ENCODE data around the gene DCXR.
A peak's percentile ranks its signal among the peaks of the same experiment; 100 is the strongest.

The DCXR gene

DNA sequence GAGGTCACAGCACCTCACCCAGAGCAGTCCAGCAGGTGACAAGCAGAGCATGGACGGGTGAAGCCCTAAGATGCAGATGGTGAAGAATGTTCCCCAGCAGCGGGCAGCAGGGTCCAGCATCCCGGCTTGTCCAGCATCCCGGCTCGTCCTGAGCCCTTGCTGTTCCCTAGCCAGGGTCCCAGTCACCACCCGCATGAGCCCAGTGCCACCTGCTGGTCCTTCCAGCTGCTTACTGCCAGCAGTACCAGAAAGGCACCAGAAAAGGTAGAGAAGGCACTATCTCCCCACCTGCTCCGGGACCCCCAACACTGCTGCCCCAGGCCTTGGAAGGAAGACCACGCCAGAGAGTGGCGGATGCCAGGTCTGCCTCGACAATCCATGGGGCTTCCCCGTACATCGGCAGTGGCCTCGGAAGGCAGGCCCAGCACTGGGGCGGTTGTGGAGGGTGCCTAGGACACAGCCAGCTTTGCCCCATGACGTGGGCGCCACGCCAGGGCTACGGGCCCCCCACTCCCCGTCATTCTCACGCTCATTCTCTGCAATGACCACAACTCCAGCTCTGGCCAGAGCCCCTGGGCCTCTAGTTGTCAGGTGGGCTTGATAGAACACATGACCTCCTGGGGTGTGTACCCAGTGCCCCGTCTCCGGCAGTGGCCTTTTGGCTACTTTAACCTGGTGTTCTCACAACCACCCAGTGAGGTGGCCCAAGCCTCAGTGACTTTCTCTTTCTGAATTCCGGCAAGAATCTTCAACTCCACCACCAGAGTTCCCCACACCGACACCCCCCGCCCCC lies 16.2 kb downstream of the DCXR start:
- DNase-seq, result peak; percentile 61

DNA sequence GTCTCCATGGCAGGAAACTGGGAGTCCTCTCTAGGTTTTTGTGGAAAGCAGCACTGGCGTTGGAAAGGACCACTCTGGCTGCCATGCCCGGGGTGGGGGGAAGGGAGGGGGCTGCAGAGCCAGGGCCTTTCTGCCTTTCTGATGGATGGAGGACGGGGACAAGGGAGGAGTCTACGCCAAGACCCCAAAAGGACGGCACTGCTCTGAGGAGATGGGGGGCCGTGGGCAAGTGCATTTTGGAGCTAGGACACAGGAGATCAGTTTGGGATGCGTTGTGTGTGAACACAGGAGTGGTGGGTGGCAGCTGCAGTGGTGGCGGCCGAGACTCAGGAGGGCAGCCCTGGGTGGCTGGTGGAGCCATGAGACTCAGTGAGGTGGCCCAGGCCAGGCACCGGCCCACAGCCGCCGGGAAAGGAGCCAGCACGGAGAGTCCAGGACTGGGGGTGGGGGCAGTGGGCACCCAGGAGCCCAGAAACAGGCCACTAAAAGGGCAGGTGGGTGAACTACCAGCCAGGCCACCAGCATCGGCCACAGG lies 16.9 kb downstream of the DCXR start:
- no peak for DNase-seq

DNA sequence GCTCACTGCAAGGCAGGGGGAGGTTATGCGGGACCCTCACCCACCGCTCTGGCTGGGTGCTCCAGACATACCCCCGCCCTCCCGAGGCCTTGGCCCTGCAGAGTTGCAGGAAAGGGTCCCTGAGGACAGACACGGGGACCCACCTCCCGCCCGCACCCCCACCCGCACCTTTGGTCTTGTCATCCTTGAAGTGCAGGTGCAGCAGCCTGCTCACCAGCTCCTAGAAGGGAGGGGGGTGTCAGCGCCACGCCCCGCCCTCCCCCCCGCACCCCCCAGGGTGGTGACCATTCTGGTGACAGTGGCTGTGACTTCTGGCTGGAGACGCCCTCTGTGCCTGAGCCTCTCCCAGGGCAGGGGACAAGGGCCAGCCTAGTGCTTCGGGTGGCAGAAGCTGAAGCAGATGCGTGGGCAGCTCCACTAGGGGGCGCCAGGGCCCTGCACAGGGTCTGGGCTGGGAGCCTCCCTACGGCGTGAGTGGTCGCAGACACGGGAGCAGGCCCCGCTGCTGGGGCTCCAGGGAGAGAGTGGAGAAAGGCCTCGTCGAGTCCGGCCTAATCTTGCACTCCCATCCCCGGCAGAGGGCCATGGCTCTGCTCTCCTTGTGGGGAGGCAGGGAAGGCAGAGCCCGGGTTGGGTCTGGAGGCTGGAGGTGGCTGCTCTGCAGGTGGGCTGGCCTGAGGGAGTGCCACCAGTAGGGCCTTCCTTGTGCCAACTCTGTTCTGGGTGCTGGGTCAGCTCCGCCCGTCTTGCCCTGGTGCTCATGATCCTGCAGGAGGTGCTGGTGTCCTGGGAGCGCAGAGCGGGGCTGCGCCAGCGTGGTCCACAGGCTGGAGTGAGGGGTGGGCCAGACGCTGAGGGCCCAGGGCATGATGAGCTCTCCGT lies 17.6 kb downstream of the DCXR start:
- DNase-seq, result peak; percentile 51

DNA sequence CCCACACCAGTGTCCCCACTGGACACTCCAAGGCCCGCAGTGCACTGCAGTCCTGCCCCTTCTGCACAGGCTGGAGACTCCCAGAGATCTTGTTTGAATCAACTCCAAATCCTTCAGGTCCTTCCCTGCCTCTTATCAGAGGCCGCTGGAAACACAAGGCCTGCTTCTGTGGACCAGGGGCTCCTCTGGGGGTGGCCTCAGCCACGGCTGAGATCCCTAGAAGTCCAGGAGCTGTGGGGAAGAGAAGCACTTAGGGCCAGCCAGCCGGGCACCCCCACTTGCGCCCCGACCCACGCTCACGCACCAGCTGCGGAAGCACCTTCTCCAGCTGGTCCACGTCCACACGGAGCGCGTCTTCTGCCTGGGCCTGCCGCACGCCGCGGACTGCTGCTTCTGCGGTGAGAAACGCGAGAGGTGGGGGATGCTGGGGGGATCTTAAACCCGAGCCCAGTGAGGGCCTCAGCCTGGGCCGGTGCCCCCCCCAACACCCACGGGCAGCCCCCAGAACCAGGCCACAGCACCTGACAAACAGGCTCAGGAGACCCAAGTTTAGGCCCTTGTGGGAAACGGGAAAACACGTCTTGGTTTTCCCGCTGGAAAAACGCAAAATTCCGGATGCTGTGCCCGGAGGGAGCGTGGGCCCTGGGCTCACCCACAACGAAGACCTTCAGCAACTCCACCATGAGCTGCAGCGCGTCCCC lies 18.4 kb downstream of the DCXR start:
- DNase-seq, result no peak

DNA sequence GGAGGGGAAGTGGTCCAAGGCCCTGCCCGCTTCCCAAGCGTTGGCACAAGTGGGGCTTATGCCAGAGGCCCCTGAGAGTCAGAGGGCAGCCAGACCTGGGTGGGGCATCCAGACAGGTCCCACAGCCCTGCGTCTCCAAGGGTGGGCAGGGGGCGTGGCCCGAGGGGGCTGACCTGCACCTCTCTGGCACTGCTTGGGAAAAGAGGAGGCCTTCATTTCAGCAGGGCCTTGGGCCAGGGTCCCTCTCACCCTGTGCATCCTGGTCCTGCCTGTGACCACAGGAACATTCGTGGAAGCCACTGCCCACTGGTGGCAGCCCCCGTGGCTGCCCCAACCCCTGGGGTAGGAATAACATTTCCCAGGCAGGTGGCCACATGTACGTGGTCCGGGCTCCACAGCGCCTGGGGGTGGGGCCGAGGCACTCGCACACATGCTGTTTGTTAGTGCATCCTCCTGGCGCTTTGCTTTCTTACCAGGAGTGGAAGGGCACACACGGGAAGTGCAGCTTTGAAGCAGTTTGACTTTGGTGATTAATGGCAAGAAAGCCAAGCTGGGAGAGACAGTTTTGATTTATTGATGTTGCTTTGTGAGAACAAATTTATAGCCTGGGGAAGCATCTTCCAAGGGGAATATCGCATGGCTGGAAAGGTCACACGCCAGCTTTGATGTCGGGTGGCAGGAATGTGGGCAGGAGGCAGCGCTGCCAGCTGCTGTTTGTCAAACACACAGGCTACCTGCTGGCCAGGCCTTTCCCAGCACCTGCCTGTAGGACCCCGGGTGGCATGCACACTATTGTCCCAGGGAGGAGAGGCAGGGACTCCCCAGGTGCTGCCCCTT lies 19.1 kb downstream of the DCXR start:
- DNase-seq, result no peak

DNA sequence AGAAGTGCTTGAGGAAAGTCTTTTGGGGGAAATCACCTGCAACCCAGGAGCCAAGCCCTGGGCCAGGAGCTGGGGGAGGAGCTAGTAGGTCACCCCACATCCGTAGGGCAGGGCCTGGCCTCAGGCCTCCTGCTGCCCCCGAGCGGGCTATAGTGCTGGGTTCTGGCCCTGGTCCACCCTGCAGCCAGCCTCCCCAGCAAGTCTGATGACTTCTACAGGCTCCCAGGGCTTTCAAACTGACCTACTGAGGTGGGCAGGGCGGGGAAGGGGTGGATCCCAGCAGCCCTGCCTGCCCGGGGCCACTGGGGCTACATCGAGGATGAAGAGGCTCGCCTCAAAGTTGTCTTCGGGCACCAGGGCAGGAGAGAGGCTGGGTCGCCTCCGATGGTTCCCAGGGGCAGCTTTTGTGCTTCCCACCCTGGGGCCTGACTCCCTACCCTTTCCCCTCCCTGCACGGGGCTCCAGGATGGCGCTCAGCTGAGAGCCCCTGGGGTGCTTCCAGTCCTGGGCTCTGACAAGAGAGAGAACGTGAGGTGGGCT lies 19.8 kb downstream of the DCXR start:
- no peak for DNase-seq

DNA sequence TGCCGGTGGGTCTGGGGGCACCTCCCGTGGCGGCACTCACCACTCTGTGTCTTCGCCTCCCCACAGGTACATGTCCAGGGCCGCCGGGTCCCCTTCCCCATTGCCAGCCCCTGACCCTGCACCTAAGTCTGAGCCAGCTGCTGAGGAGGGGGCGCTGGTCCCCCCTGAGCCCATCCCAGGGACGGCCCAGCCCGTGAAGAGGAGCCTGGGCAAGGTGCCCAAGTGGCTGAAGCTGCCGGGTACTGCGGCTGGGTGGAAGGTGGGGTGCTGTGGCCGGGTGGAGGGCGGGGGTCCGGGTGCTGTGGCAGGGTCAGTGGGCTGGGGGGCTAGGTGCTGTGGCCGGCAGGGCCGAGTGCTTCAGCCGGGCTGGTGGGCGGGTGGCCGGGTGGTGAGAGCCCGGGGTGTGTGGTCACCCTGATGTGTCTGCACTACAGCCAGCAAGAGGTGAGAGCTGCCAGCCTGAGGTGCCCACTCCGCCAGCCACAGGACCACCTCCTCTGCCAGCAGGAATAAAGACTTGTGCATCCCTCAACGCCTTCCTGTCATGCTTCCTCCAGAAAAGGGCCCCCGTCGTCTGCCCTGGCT lies 20.5 kb downstream of the DCXR start:
- no peak for DNase-seq

DNA sequence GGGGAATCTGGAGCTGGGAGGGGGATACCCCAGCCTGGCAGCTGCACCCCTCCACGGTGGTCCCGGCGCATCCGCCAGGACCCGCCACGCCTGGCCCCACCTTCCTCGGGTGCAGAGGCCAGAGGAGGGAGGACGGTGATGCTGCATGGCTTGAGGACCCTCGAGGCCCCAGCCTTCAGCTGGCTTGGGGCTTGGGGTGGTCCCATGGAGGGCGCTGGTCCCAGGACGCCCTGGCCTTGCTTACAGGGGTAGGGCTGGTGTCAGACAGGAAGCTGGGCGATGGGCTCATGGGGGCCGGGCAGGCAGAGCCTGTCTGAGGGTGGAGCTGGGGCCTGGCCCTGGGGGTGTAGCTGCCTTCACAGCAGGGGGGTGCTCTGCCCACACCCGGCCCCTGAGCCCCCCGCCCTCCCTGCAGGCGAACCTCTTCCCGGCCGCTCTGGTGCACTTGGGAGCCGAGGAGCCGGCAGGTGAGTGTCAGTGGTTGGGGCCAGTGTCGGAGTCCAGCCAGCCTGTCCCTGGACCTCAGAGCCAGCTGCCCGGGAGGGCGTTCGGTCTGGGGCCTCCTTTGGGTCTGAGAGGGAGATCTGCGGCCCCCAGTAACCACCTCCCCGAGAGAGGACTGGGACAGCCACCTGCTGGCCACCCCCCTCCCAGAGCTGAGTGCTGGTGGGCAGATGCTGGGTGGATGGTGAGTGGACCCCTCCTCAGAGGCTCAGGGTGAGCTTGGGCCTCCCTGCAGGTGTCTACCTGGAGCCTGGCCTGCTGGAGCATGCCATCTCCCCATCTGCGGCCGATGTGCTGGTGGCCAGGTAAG lies 21.2 kb downstream of the DCXR start:
- no peak for DNase-seq

DNA sequence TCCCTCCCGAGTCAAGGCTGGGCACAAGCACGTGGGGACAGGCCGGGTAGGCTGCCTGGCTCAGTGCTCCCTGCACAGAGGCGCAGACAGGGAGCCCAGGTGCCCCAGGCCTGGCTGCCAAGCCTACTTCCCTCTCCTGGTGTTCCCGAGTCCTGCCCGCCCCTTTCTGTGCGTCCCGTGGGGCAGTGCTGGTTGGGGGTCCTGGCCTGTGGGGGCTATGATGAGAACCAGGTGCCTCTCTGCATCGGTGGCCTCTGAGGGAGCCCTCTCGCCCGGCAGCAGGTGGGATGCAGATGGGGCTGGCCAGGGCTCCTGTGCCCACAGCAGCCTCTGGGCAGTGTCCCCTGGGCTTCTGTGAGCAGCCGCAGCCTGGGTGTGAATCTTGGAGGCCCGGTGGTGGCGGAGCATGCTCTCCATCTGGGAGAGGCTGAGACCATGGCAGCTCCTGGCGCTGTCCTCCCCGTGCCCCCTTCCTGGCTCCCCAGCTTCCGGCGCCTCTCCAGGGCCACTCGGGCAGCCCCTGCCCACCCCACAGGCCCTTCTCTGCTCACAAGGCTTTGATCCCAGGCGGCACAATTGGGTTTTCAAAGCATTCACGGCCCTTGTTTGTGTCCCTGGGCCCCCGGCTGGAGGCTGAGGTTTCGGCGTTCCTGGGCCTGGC lies 22.1 kb downstream of the DCXR start:
- no peak for DNase-seq

DNA sequence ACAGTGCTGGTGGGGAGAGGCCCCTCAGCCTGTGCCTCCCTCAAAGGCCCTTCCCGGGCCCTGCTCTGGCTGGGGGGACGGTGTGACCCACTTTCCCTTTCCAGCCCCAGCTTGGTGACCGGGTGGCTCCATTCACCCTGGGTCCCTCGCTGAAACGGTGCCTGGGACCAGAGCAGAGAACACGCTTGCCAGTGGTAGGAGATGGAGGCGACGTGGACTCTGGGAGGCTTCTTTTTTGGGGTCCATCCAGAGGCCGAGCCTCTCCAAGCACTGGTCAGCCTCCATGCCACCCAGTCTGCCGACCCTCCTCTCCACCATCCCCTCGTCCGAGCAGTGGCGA lies 22.6 kb downstream of the DCXR start:
- DNase-seq, result no peak

DNA sequence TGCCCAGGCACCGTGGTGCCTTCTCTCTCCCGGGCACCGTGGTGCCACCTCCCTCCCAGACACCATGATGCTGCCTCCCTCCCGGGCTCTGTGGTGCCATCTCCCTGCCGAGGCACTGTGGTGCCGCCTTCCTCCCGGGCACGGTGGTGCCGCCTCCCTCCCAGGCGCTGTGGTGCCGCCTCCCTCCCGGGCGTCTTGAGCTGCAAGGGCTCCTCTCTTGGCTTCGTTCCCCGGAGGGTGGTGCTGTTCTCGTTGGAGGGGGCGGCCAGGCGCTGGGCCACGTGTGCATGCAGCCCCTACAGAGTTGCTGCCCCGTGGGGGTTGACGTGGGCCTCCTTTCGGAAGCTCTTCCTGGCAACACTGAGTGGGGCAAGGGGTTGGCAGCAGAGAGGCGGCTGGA lies 23.1 kb downstream of the DCXR start:
- no peak for DNase-seq

DNA sequence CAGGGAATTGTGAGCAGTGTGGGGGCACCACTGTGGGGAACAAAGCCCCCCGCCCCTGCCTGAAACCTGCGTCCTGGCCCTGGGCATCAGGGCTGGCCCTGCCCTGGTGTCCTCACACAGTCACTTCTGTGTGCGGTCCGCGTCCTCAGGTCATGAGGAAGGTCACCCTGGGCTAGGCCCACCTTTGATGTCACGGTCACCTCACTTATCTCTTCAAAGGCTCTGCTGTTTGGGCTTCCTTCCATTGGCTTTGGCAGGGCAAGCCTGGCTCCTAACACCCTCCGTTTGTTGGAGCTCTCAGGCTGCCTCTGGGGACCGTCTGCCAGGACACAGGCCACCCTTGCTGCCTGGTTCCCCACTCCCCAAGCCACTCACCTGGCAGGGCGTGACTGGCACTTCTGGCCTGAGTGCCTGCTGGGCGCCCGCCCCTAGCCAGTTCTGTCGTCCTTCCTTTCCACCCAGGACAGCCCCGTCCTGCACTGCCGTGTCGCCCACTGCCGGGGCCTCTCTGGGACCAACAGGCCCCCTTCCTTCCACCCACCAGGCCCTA lies 23.6 kb downstream of the DCXR start:
- no peak for DNase-seq

DNA sequence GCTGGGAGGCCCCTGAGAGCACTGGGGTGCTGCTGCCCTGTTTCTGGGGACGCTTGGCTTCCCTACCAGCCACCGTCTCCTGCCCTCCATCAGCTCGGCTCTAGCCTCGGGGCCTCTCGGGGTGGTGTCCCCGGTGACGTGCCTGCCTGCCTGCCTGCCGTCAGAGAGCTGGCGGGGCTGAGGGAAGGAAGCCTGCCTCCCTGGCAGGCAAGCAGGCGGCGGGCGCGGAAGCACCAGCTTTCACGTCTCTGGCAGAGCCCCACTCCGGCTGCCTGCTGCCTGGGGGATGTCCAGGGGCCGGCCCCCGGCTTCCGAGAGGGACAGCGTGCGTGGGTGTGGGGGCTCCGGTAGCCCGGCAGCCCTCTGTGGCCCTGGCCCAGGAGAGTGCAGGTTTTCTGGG lies 24.2 kb downstream of the DCXR start:
- DNase-seq, result no peak

DNA sequence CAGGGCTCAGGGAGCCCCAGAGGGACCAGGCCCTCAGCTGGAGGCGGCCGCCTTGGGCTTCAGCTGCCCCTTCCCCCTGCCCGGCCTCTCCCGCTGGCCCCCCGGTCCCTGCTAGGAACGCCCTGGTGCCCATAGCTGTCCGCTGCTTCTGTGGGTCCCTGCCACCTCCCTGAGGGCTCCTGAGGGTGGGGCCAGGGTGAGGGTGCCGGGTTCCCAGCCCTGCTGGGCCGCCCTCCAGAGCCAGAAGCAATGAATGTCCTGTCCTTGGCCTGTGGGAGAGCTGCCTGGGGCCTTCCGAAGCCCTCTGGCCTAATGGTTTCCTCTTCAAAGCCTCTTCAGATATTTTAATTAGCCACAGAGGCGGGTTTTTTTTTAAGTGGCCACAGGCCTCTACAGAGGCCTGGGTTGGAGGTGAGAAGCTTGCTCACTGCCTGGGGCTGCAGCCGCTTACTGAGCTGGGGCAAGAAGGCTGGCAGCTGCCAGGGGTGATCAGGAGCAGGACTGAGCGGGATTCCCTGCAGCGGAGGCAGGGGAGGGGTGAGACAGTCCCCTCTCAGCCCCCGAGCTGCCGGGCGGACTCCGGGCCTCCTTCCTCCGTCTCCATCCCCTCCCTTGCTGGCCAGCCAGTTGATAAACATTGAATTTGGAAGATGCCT lies 24.7 kb downstream of the DCXR start:
- DNase-seq, result no peak

DNA sequence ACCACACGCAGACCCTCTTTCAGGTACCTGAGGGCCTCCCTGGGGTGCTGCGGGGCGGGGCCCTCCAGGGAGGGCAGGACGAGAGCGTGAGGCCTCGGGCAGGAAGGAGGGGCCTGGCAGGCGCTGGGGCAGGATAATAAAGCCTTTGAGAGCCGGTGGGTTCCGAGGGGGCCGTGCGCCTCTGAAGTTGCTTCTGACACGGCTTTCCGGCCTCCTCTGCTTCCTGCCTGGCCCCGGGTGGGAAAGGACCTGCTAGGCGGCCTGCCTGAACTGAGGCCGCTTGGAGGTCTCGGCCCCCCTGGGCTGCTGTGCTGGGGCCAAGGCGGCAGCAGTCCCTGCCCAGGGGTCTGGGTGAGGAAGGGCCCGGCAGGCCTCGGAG lies 25.2 kb downstream of the DCXR start:
- no peak for DNase-seq

DNA sequence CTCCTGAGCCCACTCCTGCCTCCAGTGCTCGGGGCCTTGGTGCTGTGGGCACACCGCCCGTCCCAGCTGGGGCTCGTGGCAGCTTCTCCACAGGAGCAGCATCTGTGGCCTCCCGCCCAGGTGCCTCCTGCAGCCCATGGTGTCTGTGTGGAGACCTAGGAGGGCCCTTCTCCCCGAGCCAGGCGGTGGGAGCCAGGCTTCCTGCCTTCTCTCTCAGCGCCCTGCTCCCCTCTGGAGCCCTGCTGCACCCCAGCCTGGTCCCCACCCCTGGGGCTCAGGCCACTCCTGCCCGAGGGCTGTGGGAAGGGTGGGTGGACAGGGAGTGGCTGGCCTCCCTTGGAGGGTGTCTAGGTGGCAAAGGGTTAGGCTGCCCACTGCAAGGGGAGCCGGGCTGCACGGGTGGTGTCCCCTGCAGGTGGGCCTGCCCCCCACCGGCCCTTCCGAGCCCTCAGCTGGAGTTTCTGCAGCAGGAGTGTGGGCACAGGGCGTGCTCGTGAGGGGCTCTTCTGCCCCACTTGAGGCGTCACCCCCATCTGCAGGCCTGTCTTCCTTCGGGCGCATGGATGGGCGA lies 25.8 kb downstream of the DCXR start:
- no peak for DNase-seq

DNA sequence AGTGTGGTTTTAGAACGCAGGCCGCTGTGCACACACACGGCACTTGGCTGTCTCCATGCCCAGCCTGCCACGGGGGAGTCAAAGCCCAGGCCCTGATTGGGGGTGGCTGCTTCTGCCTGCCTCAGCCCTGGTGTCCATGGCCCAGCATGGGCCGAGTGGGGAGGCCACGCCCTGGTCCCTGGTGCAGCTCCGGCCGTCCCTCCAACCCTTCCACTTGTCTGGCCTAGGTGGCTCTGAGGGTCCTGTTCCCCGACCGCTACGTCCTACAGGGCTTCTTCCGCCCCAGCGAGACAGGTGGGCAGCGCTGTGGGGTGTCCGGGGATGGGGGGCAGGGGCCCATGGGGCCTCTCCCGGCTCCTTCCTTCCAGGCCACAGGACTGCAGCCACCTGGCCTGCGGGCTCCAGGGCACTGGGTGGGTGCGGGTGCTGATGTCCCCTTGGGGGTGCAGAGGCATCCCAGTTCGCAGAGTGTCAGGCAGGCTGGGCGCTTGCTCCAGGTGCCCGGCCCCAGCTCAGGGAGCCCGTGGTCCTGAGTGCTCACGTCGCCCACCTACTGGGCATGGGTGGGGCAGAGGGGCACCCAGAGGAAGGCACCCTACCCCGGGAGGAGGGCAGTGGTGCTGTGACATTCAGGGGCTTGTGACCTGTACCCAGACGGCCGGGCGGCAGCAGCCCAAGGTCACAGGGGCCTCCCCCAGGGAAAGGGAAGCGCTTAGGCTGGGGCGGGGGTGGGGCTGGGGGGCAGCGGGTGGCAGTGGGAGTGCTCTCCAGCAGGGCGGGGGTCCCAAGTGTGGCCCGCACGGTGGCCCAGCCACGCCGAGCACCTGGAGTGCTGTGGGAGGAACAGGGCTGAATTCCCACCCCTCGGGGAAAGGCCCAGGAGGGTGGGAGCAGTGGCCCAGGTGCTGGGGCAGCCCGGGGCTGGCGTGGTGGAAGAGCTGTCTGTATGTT lies 26.6 kb downstream of the DCXR start:
- no peak for DNase-seq

DNA sequence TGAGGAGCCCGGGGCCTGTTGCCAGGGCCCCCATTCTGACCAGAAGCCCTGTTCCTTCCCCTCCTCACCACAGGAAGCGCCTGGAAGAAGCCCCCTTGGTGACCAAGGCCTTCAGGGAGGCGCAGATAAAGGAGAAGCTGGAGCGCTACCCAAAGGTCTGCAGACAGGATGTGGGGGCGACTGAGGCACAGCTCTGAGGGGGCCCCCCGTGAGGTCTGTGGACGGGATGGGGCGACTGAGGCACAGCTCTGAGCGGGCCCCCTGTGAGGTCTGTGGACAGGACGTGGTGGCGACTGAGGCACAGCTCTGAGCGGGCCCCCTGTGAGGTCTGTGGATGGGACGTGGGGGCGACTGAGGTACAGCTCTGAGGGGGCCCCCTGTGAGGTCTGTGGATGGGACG lies 28.1 kb downstream of the DCXR start:
- no peak for DNase-seq
